A673 (cell line): ENCODE results near the gene PIP5K1A. TPM values are rescaled to one million over a fixed set of nuclear protein-coding genes. Genes with fewer than 3 reads are reported as not detected.

Experiments used
- BruUV-seq: library from RNA; stranded (reverse); fragments of 400-500 nt; replicated peaks from 2 replicates; lab custom pipeline; 2021; lab: Mats Ljungman, UMichigan
- CTCF ChIA-PET: fragments of 300-600 bp; sonication (Branson Sonifier 250); formaldehyde crosslinking; loops from one replicate; lab custom pipeline; 2022; ENCODE audit warnings: antibody characterized with exemption; lab: Charles Lee
- POLR2A ChIA-PET: fragments of 300-600 bp; sonication (Branson Sonifier 250); formaldehyde crosslinking; loops from one replicate; lab custom pipeline; 2022; ENCODE audit warnings: antibody characterized with exemption; ENCODE audit not compliant: low non-redundant PET; lab: Charles Lee
- DNase-seq: peaks from one replicate; pipeline ENCODE4 v3.0.0-alpha.2; 2015; ENCODE audit warnings: low spot score
- H3K27ac ChIP-seq: fragments of 200-600 bp; sonication (generic); 2 replicates; pipeline ENCODE4 v1.5.1; 2016; ENCODE audit warnings: mixed run types, low read depth, mild to moderate bottlenecking, mixed read lengths, antibody characterized with exemption, low read length; ENCODE audit not compliant: poor library complexity, severe bottlenecking
- H3K27me3 ChIP-seq: fragments of 200-600 bp; sonication (generic); replicated peaks from 2 replicates; pipeline ENCODE4 v1.6.1; 2017; ENCODE audit warnings: mixed run types, low read depth, mild to moderate bottlenecking, mixed read lengths, antibody characterized with exemption, low read length; ENCODE audit not compliant: insufficient read depth, poor library complexity
- H3K36me3 ChIP-seq: fragments of 200-600 bp; sonication (generic); 2 replicates; pipeline ENCODE4 v1.6.1; 2016; ENCODE audit warnings: mixed run types, mild to moderate bottlenecking, mixed read lengths, antibody characterized with exemption, low read length; ENCODE audit not compliant: insufficient read depth, poor library complexity, severe bottlenecking
- H3K4me1 ChIP-seq: fragments of 200-600 bp; sonication (generic); 2 replicates; pipeline ENCODE4 v1.6.1; 2017; ENCODE audit warnings: mixed run types, mild to moderate bottlenecking, mixed read lengths, antibody characterized with exemption, low read length; ENCODE audit not compliant: insufficient read depth, poor library complexity, severe bottlenecking
- H3K4me3 ChIP-seq: fragments of 200-600 bp; sonication (generic); 2 replicates; pipeline ENCODE4 v1.5.1; 2016; ENCODE audit warnings: low read depth, mixed run types, mild to moderate bottlenecking, mixed read lengths, low read length; ENCODE audit not compliant: poor library complexity, severe bottlenecking
- H3K9me3 ChIP-seq: fragments of 200-600 bp; sonication (generic); 2 replicates; pipeline ENCODE4 v1.6.1; 2016; ENCODE audit warnings: mixed run types, low read depth, mild to moderate bottlenecking, mixed read lengths, antibody characterized with exemption, low read length; ENCODE audit not compliant: poor library complexity, severe bottlenecking
- EZH2 ChIP-seq: fragments of 200-600 bp; sonication (generic); IDR thresholded peaks from 2 replicates; pipeline ENCODE4 v1.6.1; 2017; ENCODE audit warnings: borderline replicate concordance, low read depth, mild to moderate bottlenecking, mixed read lengths, antibody characterized with exemption, low read length; ENCODE audit not compliant: poor library complexity, severe bottlenecking
- intact Hi-C: fragments of 100-400 bp; cut with micrococcal nuclease; formaldehyde crosslinking; loops from one replicate; pipeline ENCODE4 v1.10.0; 2022; ENCODE audit not compliant: unreplicated experiment
- total RNA-seq: library from RNA; stranded (reverse); gene quantifications from 2 replicates; pipeline ENCODE4 v1.2.3, GENCODE V29; 2021
- TF ChIP-seq, protein P1 (sequence below): fragments of 300-800, 200-600 bp; sonication (generic); conservative IDR thresholded peaks from 2 replicates; pipeline ENCODE4 v1.5.1; 2017; ENCODE audit warnings: low read depth, mild to moderate bottlenecking, antibody characterized with exemption, low read length, moderate library complexity, mixed read lengths

PIP5K1A gene
- total RNA-seq, 1 experiment from 2014 or later = 115 TPM

- Histone ChIP-seq H3K4me3 (no peak overlapping the region), H3K36me3 (peaks cover 19% of the 10 kb centered on the region), H3K27me3 (no peaks in the 10 kb centered on the region), H3K4me1 (no peaks in the 10 kb centered on the region), H3K9me3 (no peaks in the 10 kb centered on the region), H3K27ac (no peak overlapping the region)
- POLR2A ChIA-PET = interaction anchor here (0.6 kb wide), 1 partner anchor 111 kb away, joined by 3 read pairs; no protein-coding TSS in a partner anchor
- DNase-seq = no peak
- CTCF ChIA-PET = interaction anchor here (0.6 kb wide), 1 partner anchor 205 kb away, joined by 4 read pairs; no protein-coding TSS in a partner anchor
- no TSS peak for BruUV-seq
- TF ChIP-seq, protein P1, sequence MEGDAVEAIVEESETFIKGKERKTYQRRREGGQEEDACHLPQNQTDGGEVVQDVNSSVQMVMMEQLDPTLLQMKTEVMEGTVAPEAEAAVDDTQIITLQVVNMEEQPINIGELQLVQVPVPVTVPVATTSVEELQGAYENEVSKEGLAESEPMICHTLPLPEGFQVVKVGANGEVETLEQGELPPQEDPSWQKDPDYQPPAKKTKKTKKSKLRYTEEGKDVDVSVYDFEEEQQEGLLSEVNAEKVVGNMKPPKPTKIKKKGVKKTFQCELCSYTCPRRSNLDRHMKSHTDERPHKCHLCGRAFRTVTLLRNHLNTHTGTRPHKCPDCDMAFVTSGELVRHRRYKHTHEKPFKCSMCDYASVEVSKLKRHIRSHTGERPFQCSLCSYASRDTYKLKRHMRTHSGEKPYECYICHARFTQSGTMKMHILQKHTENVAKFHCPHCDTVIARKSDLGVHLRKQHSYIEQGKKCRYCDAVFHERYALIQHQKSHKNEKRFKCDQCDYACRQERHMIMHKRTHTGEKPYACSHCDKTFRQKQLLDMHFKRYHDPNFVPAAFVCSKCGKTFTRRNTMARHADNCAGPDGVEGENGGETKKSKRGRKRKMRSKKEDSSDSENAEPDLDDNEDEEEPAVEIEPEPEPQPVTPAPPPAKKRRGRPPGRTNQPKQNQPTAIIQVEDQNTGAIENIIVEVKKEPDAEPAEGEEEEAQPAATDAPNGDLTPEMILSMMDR = no peak
- TF ChIP-seq EZH2 = no peak
- intact Hi-C loops = no loop called here
Measured at GRCh38 chr1:151211972-151212705, 13.8 kb downstream of the PIP5K1A start.

DNA sequence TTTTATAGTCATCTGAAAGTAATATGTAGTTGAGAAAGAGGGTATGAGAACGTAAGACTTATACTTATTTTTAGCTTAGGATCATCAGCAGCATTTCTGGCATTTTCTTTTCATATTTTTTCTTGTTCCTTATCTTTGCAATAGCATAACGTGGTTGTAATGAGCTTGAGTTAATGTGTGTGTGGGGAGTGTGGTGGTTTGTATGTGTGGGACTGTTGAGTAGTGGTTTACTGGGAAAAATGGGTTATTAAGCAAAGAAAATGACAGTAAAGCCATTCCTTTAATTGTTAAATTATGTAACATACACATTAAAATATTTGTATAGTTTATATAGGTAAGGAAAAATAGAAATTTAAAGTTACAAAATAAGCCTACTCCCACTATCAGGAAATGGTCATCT, 15.2 kb downstream of the PIP5K1A start:
- Histone ChIP-seq H3K27ac (no peak overlapping the region), H3K27me3 (no peaks in the 10 kb centered on the region), H3K36me3 (peaks cover 9% of the 10 kb centered on the region), H3K4me3 (no peak overlapping the region), H3K9me3 (no peaks in the 10 kb centered on the region), H3K4me1 (no peaks in the 10 kb centered on the region)
- ChIA-PET POLR2A (no interaction called here), CTCF (no interaction called here)
- intact Hi-C loops = no loop called here
- no peak for DNase-seq
- TF ChIP-seq EZH2 = no peak
- TF ChIP-seq, protein P1 = no peak
- no TSS peak for BruUV-seq

GRCh38 chr1:151221616-151222015, 23.3 kb downstream of the PIP5K1A start:
- DNase-seq = no peak
- TF ChIP-seq EZH2 = no peak
- TF ChIP-seq, protein P1 = no peak
- Histone ChIP-seq H3K4me1 (peaks cover 10% of the 10 kb centered on the region), H3K36me3 (peaks cover 9% of the 10 kb centered on the region), H3K27me3 (no peaks in the 10 kb centered on the region), H3K27ac (no peak overlapping the region), H3K9me3 (no peaks in the 10 kb centered on the region), H3K4me3 (no peak overlapping the region)
- intact Hi-C loops = no loop called here
- no TSS peak for BruUV-seq
- CTCF ChIA-PET = no interaction called here
- POLR2A ChIA-PET = no interaction called here
